Measurements from ENCODE around the gene EMCN. TPM values are rescaled to one million over a fixed set of nuclear protein-coding genes. Genes with fewer than 3 reads are reported as not detected.

The EMCN gene
- total RNA-seq, 1 experiment from 2014 or later = not detected

DNA sequence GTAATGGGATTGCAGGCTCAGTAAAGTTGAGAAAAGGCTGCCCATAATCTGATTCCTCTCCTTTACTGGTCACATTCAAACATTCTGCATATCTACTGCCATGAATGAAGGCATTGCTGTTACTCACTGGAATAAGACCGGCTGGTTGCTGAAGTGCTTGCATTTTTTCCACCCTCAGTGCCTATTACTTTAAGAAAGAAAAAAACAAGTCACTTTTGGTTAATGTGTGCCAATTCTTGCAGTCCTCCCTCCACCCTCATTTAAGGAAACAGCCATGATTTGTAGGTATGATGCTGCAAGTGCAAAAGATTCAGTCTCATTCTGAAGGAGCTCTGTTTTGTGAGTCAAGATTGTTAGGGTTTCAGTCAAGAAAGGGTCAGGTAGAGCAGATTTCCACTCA, 94.9 kb downstream of the EMCN start:
- H2AFZ ChIP-seq (ENCODE audit: low read length) = no peak overlapping the region
- no peak overlapping the region for H3K27ac Mint-ChIP-seq
- TF ChIP-seq CTCF (conservative IDR thresholded peaks at IDR 0.05) = no peak

More for the DNA sequence above, 94.9 kb downstream of the EMCN start:
- Histone ChIP-seq H3K23me2 (ENCODE audit: insufficient read length, low read depth, low read length, poor library complexity, severe bottlenecking) (no peaks in the 10 kb centered on the region), H2BK12ac (ENCODE audit: insufficient read length, low read depth, low read length) (no peak overlapping the region), H2BK120ac (ENCODE audit: low read depth, low read length, poor library complexity, severe bottlenecking) (no peak overlapping the region), H2BK5ac (ENCODE audit: insufficient read length, low read length) (no peak overlapping the region), H3K79me1 (ENCODE audit: insufficient read depth, low read depth, low read length, poor library complexity, severe bottlenecking) (no peaks in the 10 kb centered on the region), H3K4me2 (ENCODE audit: insufficient read depth, insufficient read length, low read length) (no peak overlapping the region), H3K56ac (ENCODE audit: insufficient read length, low read depth, low read length) (no peak overlapping the region), H3K79me2 (ENCODE audit: insufficient read depth, low read length) (no peaks in the 10 kb centered on the region), H4K20me1 (ENCODE audit: control insufficient read depth, insufficient read depth, insufficient read length) (no peaks in the 10 kb centered on the region), H3K4me1 (ENCODE audit: insufficient read depth, low read length) (no peaks in the 10 kb centered on the region), H3K18ac (ENCODE audit: insufficient read length, low read depth, low read length) (no peak overlapping the region), H3K9ac (ENCODE audit: extremely low read depth, insufficient read length, low read length) (no peak overlapping the region), H4K91ac (ENCODE audit: insufficient read length, low read depth, low read length) (no peak overlapping the region), H3K27ac (ENCODE audit: insufficient read length, low read depth, low read length) (no peak overlapping the region), H3K27me3 (ENCODE audit: insufficient read depth, low read length) (no peaks in the 10 kb centered on the region), H2BK15ac (ENCODE audit: low read depth, low read length) (no peak overlapping the region), H2BK20ac (ENCODE audit: low read depth, low read length, poor library complexity, severe bottlenecking) (no peak overlapping the region), H3K4ac (ENCODE audit: low read depth, low read length) (no peak overlapping the region), H3K9me3 (ENCODE audit: control insufficient read depth, low read depth, low read length) (no peaks in the 10 kb centered on the region), H3T11ph (ENCODE audit: low read length) (no peak overlapping the region), H3K23ac (ENCODE audit: insufficient read length, low read depth, low read length) (no peak overlapping the region), H4K5ac (ENCODE audit: insufficient read length, low read depth, low read length) (no peak overlapping the region), H2AK5ac (ENCODE audit: insufficient read length, low read length) (no peak overlapping the region), H3K14ac (ENCODE audit: insufficient read depth, low read length) (no peak overlapping the region), H4K8ac (replicated peaks; ENCODE audit: insufficient read length, low read depth, low read length) (no peak overlapping the region)
- Mint-ChIP-seq H3K36me3 (ENCODE audit: insufficient read depth in 1 of 3, low read depth in 3 of 3) (no peaks in the 10 kb centered on the region), H3K4me1 (no peaks in the 10 kb centered on the region; a peak in 1 of 4 replicates), H3K9me3 (no peaks in the 10 kb centered on the region), H3K4me3 (no peak overlapping the region), H3K27me3 (ENCODE audit: low read depth) (no peaks in the 10 kb centered on the region)
- DNase-seq = no peak
- WGBS (ENCODE audit: extremely low coverage, insufficient read length, low lambda C conversion rate) = no CpG with 5 or more reads among the region's 1 CpG

Data from H9 (cell line).